Breast epithelium (tissue), 4 donors: ENCODE measurements around the gene TGOLN2. TPM values are rescaled to one million over a fixed set of nuclear protein-coding genes. Genes with fewer than 3 reads are reported as not detected.

Experiments used
- DNase-seq, 2 donors: peaks; one replicate each; pipeline ENCODE4 v3.0.0-alpha.2; 2019; ENCODE audit warnings: low spot score in 2 of 2
- H3K27ac ChIP-seq, 2 donors: fragments of 200-600 bp; sonication (generic) in 1 of 2; one replicate each; pipeline ENCODE4 v1.5.1; 2016 to 2019; ENCODE audit warnings: mild to moderate bottlenecking in 1 of 2
- H3K27me3 ChIP-seq, 2 donors: fragments of 200-600 bp; sonication (generic) in 1 of 2; one replicate each; pipeline versions ENCODE4 v1.5.1 to v1.6.0; 2017 to 2019; ENCODE audit warnings: control low read depth in 1 of 2, mild to moderate bottlenecking in 1 of 2
- H3K36me3 ChIP-seq: fragments of 200-600 bp; one replicate; pipeline ENCODE4 v1.5.1; 2019
- H3K4me1 ChIP-seq, 2 donors: fragments of 200-600 bp; sonication (generic); one replicate each; pipeline ENCODE4 v1.5.1; 2016 to 2019; ENCODE audit warnings: control low read depth in 1 of 2
- H3K4me3 ChIP-seq, 3 donors: fragments of 200-600 bp; sonication (generic); 1 replicate in 2 of 3; 2 replicates in 1 of 3; pipeline ENCODE4 v1.5.1; 2016 to 2019; ENCODE audit warnings: mild to moderate bottlenecking in 3 of 3, moderate library complexity in 2 of 3
- H3K9me3 ChIP-seq, 2 donors: fragments of 200-600 bp; sonication (generic) in 1 of 2; one replicate each; pipeline ENCODE4 v1.5.1; 2016 to 2019; ENCODE audit warnings: control low read depth in 1 of 2
- POLR2A ChIP-seq: fragments of 450-650 bp; IDR thresholded peaks from one replicate; pipeline ENCODE4 v1.6.1; 2016; ENCODE audit warnings: antibody characterized with exemption, mild to moderate bottlenecking, moderate library complexity
- POLR2AphosphoS5 ChIP-seq, 3 donors: sonication (generic); formaldehyde crosslinking; IDR thresholded peaks; one replicate each; pipeline ENCODE4 v1.6.1; 2017; ENCODE audit warnings: antibody characterized with exemption in 3 of 3
- intact Hi-C: fragments of 100-400 bp; cut with DNase I; formaldehyde crosslinking; loops from one replicate; pipeline ENCODE4 v1.15.1; 2023; ENCODE audit warnings: low total_unique reads
- total RNA-seq, 3 donors: library from RNA; depleted of rRNA; stranded (reverse); fragments of >200 nt; gene quantifications; one replicate each; pipeline ENCODE4 v1.1.0, GENCODE V29; 2016
- TF ChIP-seq, protein P1 (sequence below), 3 donors: fragments of 450-650 bp; IDR thresholded peaks; one replicate each; pipeline ENCODE4 v1.5.1; 2016 to 2017; ENCODE audit warnings: antibody characterized with exemption in 3 of 3, mild to moderate bottlenecking in 3 of 3, moderate library complexity in 3 of 3

Gene TGOLN2
- total RNA-seq, 3 donors from 2014 or later = 111 to 161 (median 117) TPM

DNA sequence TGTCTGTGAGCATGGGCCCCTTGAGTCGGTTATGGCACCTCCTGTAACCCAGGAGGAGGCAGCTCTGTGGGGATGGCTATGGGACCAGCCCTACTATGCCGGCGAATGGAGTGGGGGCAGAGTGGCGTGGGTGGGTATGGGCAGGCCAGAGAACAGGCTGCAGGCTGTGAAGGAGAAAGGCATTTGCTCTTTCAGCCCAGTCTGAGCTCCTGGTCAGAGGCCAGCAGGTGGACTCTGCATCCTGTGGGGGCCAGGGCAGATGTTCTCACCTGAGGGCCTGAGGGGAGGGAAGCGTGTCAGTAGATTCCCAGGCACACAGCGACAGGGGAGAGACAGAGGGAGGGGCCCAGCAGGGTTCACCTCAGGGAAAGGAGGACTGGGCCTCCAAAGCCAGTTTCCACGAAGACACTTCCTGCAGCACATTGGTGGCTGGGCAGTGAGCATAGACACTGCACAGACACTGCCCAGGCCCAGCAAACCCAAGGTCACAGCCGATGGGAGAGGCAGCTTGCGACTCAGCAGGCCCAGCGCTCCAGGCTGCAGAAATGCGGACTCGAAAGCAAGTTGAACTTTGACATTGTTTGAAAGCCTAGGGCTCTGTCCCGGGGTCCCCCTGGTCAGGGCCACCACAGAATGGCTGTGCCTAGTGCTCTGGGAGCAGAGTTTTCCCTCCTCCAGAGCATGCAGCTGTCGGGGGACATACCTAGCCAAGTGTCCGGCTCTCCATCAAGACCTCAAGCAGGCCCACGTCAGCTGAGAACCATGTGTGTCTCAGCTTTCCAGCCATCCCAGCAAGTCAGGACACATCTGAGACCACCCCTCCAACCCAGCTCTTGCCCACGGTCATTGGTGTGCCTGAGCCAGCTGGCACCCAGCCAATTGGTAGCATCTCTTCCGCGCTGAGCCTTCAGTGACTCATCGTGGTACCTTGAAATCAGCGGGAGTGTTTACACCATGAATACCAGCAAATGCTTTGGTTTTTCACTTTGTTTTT is 53.8 kb downstream of the TGOLN2 start:
- no peak overlapping the region for H3K4me3 ChIP-seq
- no peaks in the 10 kb centered on the region for H3K36me3 ChIP-seq
- intact Hi-C loops = no loop called here
- H3K27me3 ChIP-seq = no peaks in the 10 kb centered on the region
- peak in 1 of 2 donors; percentile 76 for DNase-seq
- H3K27ac ChIP-seq = peak overlapping the region; percentile 67 to 77
- peaks cover 12% of the 10 kb centered on the region in 2 donors for H3K4me1 ChIP-seq
- H3K9me3 ChIP-seq = no peaks in the 10 kb centered on the region
- TF ChIP-seq POLR2AphosphoS5 (IDR thresholded peaks at IDR 0.05) (peak in 1 of 3 donors; percentile 75), POLR2A (no peak)
- TF ChIP-seq, protein P1, sequence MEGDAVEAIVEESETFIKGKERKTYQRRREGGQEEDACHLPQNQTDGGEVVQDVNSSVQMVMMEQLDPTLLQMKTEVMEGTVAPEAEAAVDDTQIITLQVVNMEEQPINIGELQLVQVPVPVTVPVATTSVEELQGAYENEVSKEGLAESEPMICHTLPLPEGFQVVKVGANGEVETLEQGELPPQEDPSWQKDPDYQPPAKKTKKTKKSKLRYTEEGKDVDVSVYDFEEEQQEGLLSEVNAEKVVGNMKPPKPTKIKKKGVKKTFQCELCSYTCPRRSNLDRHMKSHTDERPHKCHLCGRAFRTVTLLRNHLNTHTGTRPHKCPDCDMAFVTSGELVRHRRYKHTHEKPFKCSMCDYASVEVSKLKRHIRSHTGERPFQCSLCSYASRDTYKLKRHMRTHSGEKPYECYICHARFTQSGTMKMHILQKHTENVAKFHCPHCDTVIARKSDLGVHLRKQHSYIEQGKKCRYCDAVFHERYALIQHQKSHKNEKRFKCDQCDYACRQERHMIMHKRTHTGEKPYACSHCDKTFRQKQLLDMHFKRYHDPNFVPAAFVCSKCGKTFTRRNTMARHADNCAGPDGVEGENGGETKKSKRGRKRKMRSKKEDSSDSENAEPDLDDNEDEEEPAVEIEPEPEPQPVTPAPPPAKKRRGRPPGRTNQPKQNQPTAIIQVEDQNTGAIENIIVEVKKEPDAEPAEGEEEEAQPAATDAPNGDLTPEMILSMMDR (IDR thresholded peaks at IDR 0.05) = no peak

DNA sequence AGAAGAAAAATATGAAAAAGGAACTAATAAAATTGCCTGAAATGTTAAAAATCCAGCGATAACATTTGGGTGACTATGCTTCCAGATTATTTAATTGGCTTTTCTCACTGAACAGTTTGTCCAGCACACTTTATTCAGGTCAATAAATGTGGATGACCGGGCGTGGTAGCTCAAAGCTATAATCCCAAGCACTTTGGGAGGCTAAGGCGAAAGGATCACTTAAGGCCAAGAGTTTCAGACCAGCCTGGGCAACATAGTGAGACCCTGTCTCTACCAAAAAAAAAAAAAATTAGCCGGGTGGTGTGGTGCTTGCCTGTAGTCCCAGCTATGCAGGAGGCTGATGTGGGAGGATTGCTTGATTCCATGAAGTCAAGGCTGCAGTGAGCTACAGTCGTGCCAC is 55.4 kb downstream of the TGOLN2 start:
- intact Hi-C loops = no loop called here
- H3K27ac ChIP-seq = no peak overlapping the region
- TF ChIP-seq POLR2AphosphoS5 (IDR thresholded peaks at IDR 0.05) (no peak), POLR2A (no peak)
- TF ChIP-seq, protein P1 (IDR thresholded peaks at IDR 0.05) = no peak
- no peak for DNase-seq
- H3K9me3 ChIP-seq = no peaks in the 10 kb centered on the region
- H3K36me3 ChIP-seq = no peaks in the 10 kb centered on the region
- H3K4me1 ChIP-seq = peaks cover 4 to 12% of the 10 kb centered on the region in 2 donors
- H3K27me3 ChIP-seq = no peaks in the 10 kb centered on the region
- H3K4me3 ChIP-seq = no peak overlapping the region

DNA sequence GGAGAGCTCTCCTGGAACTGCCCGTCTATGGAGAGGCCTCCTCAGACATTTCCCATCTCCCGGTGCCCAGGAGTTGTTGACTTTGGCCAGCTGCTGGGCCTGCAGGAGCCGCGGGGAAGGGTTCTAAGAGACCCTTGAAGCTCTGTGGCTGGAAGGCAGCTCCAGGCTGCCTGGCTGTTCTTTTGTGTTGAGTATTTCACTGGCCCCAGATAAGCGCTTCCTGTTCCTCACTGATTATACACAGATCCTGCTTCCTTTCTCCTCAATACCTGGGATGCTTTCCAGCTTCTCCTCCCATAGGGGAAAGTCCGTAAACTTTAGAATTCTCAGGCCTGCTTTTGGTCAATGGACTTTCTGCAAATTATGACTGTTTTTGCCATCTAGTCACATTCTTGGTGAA is 57.8 kb downstream of the TGOLN2 start:
- peaks cover 0 to 9% of the 10 kb centered on the region in 2 donors for H3K4me1 ChIP-seq

More for the DNA sequence above, 57.8 kb downstream of the TGOLN2 start:
- Histone ChIP-seq H3K9me3 (no peaks in the 10 kb centered on the region), H3K4me3 (no peak overlapping the region), H3K27me3 (no peaks in the 10 kb centered on the region), H3K27ac (peak overlapping the region in 1 of 2 donors; percentile 70), H3K36me3 (no peaks in the 10 kb centered on the region)
- intact Hi-C loops = no loop called here
- no peak for DNase-seq
- TF ChIP-seq, protein P1 (IDR thresholded peaks at IDR 0.05) = no peak
- TF ChIP-seq POLR2A (no peak), POLR2AphosphoS5 (IDR thresholded peaks at IDR 0.05) (no peak)

Other genes with a start within 250 kb of the TGOLN2 start
- gene TCF7L1, start 194.6 kb downstream of the TGOLN2 start, total RNA-seq = 1 to 10 TPM; 3.4 to 6.9 (median 5.9) TPM
- 100 to 1,000 TPM in 2 of 3 donors, 10 to 100 TPM in 1; 96.4 to 534 (median 101) TPM for gene RETSAT, start 26.5 kb upstream of the TGOLN2 start, total RNA-seq
- 100 to 1,000 TPM in 1 of 3 donors, 10 to 100 TPM in 2; 42.9 to 149 (median 47.0) TPM for gene ELMOD3, start 26.8 kb upstream of the TGOLN2 start, total RNA-seq
- 100 to 1,000 TPM; 102 to 254 (median 109) TPM for gene CAPG, start 82.4 kb upstream of the TGOLN2 start, total RNA-seq
- not detected for gene SH2D6, start 90.7 kb upstream of the TGOLN2 start, total RNA-seq
- gene MAT2A, start 211.2 kb upstream of the TGOLN2 start, total RNA-seq = 100 to 1,000 TPM; 180 to 263 (median 236) TPM
- 10 to 100 TPM; 26.7 to 35.1 (median 31.8) TPM for gene GGCX, start 233.5 kb upstream of the TGOLN2 start, total RNA-seq
- gene VAMP8, start 249.6 kb upstream of the TGOLN2 start, total RNA-seq = 100 to 1,000 TPM in 1 of 3 donors, 10 to 100 TPM in 2; 23.2 to 127 (median 55.7) TPM